GM18505 (cell line): ENCODE data around the gene HASPIN.

Source experiments
- ATAC-seq: cut with Tn5 transposase; IDR thresholded peaks from one replicate; pipeline ENCODE4 v1.9.1; 2021; ENCODE audit not compliant: unreplicated experiment
- POLR2A ChIP-seq: IDR thresholded peaks from 4 replicates; pipeline ENCODE4 v1.6.1; 2011; ENCODE audit warnings: borderline replicate concordance; ENCODE audit not compliant: insufficient read depth, insufficient read length; ENCODE audit errors: extremely low read depth

The HASPIN gene

DNA sequence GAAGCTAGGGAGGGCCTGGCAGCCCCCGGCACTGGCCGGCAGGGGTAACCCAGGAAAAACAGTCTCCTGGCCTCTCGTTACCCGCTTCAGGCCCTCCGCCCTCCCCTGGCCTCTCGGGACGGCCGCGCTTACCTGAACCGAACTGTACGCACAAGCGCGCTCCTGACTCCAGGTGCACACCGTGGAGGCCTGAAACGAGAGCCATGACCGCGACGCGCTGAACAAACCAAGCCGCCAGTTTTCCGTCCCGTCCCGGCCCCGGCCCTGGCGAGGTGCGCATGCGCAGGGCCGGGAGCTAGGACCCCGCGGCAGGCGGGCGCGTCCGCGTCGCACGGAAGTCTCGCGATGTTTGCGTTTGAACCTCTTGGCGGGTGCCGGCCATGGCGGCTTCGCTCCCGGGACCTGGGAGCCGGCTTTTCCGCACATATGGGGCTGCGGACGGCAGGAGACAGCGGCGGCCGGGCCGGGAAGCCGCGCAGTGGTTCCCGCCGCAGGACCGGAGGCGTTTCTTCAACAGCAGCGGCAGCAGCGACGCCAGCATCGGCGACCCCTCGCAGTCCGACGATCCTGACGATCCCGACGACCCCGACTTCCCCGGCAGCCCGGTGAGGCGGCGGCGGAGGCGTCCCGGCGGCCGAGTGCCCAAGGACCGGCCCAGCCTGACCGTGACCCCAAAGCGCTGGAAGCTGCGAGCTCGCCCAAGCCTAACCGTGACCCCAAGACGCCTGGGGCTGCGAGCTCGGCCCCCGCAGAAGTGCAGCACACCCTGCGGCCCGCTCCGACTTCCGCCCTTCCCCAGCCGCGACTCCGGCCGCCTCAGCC is at the start of gene HASPIN:
Gene HASPIN (plus strand): TSS at position 348 of the 822 bp plus-strand sequence. CDS start 33 bp downstream, at position 381.
- ATAC-seq: peak; percentile 91
- TF ChIP-seq POLR2A: peak; percentile 77

DNA sequence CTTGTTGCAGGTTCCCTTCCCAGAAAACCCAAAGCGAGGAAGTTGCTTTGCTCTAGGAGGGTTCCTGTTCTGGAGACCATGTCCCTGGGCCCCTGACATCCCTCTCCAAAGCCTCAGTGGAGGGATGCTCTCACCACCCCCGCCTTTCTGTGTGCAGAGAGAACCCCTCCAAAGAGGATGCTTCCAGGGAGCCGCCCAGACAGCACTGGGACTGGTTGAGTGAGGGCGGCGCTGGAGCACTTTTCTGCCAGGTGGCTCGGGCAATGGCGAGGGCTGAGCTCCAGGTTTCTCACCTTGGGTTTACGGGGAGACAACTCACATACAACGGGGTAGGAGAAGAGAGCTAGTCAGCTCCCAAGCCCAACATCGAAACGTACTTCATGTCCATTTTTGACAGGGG is 47.8 kb upstream of the HASPIN start:
- ATAC-seq: no peak
- TF ChIP-seq POLR2A: no peak

DNA sequence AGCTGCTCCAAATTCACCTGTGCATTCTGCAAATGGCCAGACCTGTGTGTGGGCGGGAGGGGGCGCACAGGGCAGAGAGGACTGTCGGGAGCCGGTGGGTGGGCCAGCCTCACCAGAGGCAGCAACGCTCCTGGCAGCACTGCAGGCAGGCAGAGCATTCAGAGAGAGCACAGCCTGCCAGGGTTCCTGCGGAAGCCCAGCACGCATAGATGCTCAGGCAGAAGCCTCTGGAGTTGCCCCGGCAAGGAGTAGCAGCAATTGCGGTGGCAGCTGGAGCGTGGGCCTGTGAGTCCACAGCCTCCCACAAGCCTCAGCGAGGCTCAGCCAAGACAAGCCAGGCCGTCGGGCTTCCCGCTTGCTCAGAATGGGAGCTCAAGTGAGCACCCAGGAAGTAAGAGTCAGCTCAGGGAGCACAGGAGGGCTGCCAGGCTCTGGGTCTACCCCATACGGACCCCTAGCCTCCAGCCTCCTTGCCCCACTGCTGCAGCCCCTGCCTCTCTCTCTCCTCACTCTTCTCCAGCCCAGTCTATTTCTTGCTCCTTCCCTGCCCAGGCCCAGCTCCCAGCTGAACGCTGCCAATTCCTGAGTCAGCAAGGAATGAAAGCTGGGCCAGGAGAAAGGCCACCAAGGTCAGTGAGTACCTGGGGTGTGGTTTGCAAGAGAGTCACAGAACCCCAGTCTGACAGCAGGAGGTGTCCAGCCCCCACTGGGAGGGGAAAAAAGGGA is 45.4 kb upstream of the HASPIN start:
- ATAC-seq: no peak
- TF ChIP-seq POLR2A: no peak

DNA sequence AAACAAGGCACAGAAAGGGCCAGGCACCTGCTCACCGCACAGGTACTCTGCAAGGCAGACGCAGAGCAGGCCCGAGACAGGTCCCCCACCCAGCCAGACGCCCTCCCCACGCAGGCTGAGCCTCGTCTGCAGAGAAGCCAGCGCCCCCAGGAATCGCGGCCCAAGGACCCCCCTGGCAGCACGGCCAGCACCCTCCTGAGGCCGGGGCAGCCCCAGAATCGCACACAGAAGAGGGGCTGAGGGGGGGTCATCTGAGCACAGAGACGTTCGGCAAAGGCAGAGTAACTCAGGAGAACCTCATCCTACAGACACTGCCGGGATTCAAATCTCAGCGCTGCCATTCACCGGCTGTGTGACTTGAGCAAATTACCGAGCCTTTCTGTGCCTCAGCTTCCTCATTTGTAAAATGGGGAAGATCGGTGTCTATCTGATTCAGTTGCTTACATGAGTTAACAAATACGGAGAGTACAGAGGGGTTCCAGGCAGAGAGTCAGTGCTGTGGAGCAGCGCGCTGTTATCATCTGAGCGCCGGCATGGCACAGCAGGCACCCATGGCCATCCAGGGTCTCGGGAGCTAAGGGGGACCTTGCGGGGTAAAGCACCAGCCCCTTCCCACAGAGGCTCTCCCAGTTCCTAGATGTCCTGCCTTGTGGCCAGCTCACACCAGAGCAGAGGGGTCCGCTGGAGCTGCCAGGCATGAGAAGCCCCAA is 44.7 kb upstream of the HASPIN start:
- no peak for TF ChIP-seq POLR2A
- no peak for ATAC-seq

DNA sequence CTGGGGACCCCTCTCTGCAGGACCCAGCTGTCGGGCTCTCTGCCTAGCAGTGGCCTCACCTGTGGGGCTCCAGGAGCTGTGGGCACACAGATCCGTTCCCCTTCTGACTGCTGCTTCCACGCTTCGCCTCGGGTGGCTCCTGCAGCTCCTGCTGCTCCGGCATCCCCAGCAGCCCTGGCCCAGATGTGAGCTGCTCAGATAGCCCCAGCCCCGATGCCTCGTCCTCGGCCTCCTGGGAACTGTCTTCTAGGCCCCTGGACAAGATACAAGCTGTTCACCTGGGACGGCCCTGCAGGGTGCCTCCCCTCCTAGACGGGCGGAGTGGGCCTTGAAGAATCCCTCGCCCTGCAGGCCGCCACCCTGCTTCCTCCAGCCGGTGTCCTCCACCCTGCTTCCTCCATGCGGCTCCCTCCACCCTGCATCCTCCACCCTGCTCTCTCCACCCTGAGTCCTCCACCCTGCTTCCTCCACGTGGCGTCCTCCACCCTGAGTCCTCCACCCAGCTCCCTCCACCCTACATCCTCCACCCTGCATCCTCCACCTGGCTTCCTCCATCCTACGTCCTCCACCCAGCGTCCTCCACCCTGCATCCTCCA is 44.1 kb upstream of the HASPIN start:
- ATAC-seq: no peak

DNA sequence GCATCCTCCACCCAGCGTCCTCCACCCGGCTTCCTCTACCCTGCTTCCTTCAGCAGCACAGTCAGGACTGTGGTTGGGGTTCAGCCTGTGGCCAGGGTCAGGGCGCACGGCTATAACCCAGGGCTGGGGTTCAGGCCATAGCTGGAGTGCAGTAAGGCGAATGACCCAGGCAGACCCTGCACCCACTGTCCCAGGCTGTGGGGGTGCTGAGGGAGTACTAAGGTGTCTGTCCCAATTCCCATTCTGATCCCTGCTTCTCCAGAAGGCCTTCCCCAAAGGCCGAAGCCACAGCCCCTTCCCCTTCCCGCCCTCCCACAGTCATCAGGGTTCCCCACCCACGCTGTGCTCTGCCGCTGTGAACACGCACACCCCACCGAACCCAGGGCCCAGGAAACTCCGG is 42.6 kb upstream of the HASPIN start:
- ATAC-seq: no peak
- no peak for TF ChIP-seq POLR2A

More for the DNA sequence above, 44.1 kb upstream of the HASPIN start:
- TF ChIP-seq POLR2A: no peak

DNA sequence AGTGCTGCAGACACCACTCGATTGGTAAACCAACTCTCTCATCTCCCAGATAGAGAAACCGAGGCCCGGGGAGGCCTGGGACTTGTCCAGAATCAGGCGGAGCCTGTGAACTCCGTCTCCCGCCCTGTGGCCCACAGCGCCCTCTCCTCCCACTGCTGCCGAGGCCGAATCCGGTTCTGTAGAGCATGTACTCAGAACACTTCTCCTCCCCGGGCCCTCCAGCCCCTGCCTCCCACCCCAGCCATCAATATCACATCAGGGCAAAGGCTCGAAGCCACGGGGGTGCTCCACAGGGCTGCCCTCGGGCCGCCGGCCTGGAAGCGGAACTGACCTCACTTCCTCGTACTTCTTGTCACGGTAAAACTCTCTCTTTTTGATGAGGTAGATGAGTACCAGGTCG is 42.1 kb upstream of the HASPIN start:
- no peak for ATAC-seq
- TF ChIP-seq POLR2A: no peak

DNA sequence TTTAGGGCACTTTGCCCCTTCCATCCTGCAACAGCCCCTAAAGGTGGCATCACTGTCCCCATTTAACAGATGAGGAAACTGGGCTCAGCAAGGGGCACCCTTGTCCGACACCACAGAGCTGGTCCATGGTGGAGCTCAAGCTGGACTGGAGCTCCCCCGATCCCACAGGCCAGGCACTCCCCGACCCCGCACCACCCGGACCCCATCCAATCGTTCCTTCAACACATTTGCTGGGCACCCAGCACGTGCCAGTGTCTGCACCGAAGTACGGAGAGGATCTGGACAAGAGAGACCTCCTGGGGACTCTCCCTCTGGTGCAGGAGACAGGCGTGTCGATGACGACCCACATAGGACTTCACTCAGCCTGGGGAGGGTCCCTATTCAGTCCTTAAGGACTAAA is 41.7 kb upstream of the HASPIN start:
- no peak for ATAC-seq

DNA sequence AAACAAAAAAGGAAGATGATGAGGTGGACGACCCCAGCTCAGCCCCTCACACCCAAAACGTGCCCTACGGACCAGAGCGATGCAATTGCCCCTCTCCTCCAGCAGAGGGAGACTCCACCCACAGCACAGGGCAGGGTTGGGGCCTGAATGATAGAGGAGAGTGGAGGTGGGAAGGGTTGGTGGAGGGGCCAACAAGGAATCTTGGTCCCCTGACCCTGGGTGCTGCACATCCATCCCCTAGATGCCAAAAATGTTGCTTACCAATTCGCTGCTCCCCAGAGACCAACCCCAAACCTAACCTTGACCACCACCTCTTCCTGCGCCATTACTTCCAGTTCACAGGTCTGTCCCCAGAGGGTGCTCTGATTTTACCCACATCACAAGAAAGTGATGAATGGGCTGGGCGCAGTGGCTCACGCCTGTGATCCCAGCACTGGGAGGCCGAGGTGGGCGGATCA is 40.6 kb upstream of the HASPIN start:
- TF ChIP-seq POLR2A: no peak

More for the DNA sequence above, 41.7 kb upstream of the HASPIN start:
- TF ChIP-seq POLR2A: no peak

DNA sequence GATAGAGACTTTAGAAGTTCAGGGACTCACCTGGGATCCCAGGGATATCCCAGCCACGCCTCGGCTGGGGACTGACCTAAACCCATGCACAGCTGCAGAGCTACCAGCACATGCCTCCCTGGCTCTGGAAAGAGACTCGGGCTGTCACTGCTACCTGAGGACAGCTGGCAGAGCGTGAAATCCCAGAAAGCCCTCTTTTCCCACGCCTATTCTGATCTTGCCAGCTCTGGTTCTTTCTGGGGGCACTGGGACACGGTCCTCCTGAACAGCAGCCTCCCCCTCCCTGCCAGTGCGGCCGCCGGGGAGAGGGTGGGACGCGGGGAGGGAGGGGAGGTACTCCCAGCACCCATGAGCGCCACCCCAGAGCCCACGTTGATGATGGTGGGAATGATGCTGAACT is 38.5 kb upstream of the HASPIN start:
- no peak for TF ChIP-seq POLR2A
- ATAC-seq: no peak

More for the DNA sequence above, 40.6 kb upstream of the HASPIN start:
- ATAC-seq: peak; percentile 48

DNA sequence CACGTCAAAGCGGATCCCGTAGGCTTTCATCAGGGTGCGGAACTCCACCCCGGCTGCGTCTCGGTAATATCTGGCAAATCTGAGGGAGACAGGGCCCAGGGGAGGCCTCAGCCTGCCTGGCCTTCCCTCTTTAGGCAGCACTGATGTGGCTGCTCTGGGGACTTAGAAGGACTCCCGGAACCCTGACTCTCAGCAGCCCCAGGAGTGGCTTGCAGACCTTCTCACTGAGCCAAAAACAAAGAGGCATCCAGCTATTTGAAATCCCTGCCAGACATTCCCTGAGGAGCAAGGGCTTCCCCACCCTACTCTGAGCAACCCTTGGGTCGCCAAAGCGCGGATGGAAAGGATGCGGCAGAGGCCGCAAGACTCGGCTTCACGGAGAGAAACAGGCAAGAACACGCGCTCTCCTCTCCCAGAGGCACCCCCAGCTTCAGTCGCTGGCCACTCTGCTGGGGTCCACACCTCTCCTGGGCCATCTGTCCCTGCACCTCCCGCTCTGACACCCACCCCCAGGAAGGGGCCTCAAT is 35.6 kb upstream of the HASPIN start:
- no peak for ATAC-seq
- TF ChIP-seq POLR2A: no peak

DNA sequence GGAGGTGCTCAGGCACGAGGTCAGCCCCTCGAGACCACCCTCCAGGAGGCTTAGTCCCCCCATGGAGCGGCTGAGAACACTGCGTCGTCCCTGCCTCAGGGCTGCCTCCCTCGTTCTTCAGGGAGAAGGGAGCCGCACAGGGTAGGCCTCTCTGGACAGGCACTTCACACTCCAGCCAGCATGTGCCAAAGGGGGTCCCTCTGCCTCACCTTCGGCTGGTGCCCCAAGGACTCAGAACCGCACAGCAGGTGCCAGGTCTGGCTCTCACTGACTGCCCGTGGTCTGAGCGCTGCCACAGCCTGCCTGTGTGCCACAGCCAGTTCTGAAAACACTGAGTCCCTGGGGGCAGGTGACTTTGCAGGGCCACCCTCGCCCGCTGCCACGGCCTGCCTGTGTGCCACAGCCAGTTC is 34.8 kb upstream of the HASPIN start:
- no peak for TF ChIP-seq POLR2A
- no peak for ATAC-seq
